Left kidney (tissue), 2 donors: ENCODE measurements around the gene RNF181. TPM values are rescaled to one million over a fixed set of nuclear protein-coding genes. Genes with fewer than 3 reads are reported as not detected.
"Not testable (repeated sequence)": the region's sequence is repeated elsewhere in the genome, so short reads cannot be mapped to it uniquely, and the experiment has no call there.

Experiments used
- DNase-seq: peaks from one replicate; pipeline ENCODE4 v3.0.0-alpha.2; 2013
- polyA plus RNA-seq: library from polyadenylated mRNA; unstranded; fragments of 120-200 nt; gene quantifications from one replicate; pipeline ENCODE4 v1.2.1, GENCODE V29; 2013; ENCODE audit not compliant: insufficient read length

RNF181 gene
- polyA plus RNA-seq, 1 donor = 121 TPM

- DNase-seq = no peak
Observed at GRCh38 chr2:85566265-85566664, 29.3 kb upstream of the RNF181 start.

- DNase-seq = no peak
Observed at GRCh38 chr2:85575739-85576138, 19.8 kb upstream of the RNF181 start.

GRCh38 chr2:85577063-85577385, 18.5 kb upstream of the RNF181 start:
- no peak for DNase-seq

GRCh38 chr2:85577386-85578242, 17.9 kb upstream of the RNF181 start, which contains the start of gene VAMP8:
Gene VAMP8, plus strand, starts transcription at chr2:85577586. Its CDS starts 61 bp downstream, at chr2:85577647.
- DNase-seq = no peak

DNA sequence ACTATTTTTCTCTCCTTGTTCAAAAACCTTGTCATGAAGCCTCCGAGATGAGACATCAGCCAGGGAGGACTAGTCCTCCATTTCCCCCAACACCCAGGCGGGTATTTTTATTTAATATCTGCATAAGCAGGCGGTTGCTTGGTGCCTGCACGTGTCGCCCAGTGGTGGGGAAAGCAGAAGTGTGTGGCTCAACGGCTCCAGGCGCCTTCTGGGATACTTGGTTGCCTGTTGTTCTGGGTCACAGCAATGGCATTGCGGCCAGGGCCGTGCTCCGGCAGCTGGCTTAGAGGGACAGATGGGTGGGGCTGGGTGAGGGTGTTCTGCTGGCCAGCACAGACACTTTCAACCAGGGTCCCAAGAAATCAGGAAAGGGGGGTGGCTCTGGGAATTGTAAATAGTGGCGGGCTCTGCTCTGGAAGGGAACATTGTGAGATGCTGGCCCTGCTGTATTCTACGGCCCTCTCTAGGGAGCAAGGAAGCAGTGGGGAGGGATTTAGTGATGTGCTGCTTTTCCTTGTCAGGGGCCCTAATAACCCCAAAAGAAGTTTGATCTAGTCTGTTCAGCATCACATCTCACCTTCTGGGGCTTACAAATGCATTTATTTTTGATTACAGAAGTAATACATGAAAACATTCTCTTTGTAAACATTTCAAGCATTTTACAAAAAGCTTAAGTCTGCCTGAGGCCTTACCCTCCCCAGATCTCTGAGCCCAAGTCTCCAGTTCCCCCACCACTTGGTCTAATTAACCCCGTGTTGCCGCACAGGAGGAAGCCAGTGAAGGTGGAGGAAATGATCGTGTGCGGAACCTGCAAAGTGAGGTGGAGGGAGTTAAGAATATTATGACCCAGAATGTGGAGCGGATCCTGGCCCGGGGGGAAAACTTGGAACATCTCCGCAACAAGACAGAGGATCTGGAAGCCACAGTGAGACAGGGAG, 17.0 kb upstream of the RNF181 start:
- no peak for DNase-seq

DNA sequence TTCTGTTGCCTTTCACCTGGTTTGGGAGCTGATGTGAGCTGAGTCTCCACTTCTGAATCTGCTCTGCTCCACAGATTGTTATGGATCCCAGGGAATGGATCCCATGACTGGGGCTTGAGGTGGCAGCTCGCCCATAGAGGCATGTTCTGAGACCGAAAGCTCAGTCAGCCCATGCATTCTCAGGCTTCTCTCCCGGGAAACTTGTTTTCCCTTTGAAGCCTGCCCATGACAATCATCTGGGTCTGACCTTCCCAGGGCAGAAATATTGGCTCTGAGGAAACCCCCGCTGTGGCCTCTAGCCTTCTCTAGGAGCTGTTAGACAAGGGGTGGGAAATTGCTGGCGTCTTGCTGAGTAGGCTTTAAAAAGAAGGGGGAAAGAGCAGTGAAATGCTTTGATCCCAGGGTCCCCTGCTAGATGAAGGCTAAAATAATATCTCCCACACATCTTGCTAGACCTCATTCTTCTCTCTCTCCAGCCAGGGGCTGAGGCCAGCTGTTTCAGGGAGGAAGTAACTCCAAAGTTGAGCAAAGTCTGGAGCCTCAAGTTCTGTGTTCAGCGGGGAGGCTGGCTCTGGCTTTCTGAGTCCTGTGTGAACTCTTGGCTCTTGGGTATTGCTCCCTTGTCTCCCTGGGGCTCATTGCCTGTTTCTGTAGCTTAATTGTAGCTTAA, 16.1 kb upstream of the RNF181 start:
- no peak for DNase-seq

DNA sequence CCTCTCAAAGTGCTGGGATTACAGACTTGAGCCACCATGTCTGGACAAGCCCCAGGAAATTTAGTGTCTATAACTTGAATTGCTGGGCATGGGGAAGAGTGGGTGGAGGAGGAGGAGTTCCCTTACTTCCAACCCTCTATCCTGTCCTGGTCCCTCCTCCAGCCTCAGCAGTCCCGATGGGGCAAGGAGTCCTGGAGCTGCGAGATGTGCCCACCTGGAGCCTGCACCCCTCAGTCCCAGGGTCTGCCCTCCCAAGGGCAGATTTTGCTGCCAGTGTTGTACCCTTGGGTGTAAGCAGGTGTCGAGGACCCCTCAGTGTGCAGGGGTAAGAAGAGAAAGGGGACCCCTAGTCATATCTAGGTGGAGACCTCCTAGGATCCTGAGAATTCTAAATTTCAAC, 15.3 kb upstream of the RNF181 start:
- no peak for DNase-seq

DNA sequence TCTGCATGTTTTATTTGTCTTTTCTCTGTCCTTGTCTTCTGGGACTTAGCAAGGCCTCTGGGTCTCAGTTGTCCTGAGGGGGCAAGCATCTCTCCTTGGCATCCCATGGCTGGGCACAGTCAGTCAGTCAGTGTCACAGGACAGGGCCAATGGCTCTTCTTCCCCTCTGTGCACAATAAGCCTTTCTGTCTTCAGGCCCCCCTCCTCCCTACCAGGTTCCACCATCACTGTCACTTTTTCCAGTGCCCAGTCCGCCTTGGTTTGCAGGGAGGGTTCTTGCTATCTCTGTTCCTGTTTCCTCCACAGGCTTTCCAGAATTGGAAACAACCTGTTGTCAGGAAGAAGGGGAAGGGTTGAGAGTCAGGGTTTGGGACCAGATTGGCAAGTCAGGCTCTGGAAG, 13.1 kb upstream of the RNF181 start:
- no peak for DNase-seq

- no peak for DNase-seq
Observed at GRCh38 chr2:85583667-85584353, 11.7 kb upstream of the RNF181 start.

GRCh38 chr2:85584354-85584856, 11.1 kb upstream of the RNF181 start, which contains the start of gene VAMP5:
Gene VAMP5, plus strand, starts transcription at chr2:85584431. Its CDS starts 60 bp downstream, at chr2:85584491.
- DNase-seq = no peak

DNA sequence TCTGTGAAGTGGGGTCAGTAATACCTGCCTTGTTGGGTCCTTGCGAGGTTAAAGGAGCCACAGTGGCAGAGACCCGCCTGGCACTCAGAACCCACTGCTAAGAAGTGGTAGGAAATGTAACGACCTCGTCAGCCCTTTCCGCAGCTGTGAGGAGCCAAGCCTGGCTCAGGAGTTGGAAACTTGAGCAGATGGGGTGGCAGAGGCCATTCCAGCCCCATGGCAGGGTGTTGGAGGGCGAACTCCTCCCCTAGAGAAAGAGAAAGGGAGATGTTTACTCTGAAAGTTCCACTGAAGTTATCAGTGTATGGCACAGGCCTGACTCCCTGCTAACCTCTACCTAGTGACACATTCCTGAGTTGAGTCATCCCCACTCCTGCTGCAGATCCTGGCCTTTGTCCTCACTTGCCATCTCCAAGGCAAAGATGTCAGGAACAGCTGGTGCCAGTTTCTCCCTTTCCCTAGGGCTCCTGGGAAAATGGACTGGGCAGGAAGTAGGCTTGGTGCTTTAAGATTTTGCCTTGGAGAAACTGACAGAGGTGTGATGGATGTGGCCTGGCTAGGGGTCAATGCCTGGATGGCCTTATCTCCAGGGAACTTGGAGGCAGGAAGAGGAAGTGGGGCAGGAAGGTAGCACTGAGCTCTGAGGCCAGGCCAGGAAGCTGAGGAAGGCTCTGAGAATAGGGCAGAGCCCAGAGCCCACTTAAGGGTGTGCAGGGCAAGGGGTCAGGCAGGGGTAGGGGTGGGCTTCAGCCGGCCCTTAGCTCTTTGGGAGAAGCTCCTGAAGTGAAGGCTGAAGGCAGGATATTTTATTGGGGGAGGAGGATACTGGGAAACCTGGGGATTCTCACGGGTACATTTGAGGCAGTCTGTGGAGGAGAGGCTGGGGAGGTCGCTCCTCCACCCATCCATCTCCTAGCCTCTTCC, 10.4 kb upstream of the RNF181 start:
- DNase-seq = no peak

GRCh38 chr2:85585781-85586105, 9.8 kb upstream of the RNF181 start:
- no peak for DNase-seq

GRCh38 chr2:85588236-85588635, 7.3 kb upstream of the RNF181 start:
- no peak for DNase-seq

DNA sequence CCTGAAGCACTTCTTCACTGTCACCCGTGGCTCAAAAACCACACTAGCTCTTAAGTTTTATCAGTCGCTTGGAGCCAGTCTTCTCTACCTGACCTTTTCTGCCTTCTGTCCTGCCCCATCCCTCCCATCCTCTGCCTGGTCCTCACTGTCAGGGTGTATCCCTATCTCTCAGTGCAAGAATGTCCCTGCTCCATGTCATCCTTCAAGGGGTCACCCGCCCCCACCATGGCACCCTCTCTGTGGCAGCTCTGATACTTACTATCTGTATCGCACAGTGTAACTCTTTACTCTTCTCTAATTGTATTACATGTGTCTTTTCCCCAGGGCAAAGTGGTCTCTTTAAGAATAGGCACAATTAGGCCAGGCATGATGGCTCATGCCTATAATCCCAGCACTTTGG, 6.9 kb upstream of the RNF181 start:
- DNase-seq = no peak

- no peak for DNase-seq
Observed at GRCh38 chr2:85589181-85589580, 6.4 kb upstream of the RNF181 start.

GRCh38 chr2:85589982-85590791, 5.4 kb upstream of the RNF181 start:
- DNase-seq = no peak

GRCh38 chr2:85590950-85591349, 4.6 kb upstream of the RNF181 start:
- no peak for DNase-seq

DNA sequence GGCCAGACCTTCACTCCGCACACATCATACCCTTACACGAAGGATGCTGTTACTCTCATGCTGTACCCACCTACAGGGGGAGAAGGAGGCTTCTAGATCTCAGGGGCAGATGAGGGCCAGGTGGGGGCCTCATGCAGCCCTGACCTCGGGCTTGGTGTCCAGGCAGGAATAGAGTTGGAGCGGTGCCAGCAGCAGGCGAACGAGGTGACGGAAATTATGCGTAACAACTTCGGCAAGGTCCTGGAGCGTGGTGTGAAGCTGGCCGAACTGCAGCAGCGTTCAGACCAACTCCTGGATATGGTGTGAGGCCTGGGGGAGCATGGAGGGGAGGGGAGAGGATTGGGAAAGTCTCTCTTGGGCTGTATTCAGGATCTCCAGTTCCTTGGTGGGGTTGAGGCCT, 4.0 kb upstream of the RNF181 start:
- DNase-seq = no peak

GRCh38 chr2:85592299-85592698, 3.2 kb upstream of the RNF181 start:
- not testable (repeated sequence) for DNase-seq

GRCh38 chr2:85593023-85593422, 2.5 kb upstream of the RNF181 start:
- DNase-seq = no peak
